ENCODE data around the gene AGBL3. TPM values are rescaled to one million over a fixed set of nuclear protein-coding genes. Genes with fewer than 3 reads are reported as not detected.

Gene AGBL3
- total RNA-seq, 2 experiments from 2014 or later = 2.2 to 2.5 TPM

DNA sequence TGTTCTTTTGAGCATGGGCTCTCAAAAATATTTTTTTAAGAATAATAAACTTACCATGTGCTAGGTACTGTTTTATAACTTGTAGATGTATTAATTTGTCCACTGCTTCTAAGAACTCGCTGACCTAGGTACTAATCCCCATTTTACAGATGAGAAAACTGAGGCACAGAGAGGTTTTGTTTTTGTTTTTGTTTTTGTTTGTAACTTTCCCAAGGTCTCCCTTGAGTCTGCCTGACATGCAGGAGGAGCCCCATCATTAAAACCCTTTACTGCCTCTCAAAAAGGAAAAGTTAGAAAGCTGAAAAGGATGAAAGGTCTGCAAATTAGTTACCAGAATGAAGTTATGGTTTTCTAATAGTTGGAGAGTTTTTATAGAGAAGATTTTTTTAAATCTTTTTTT is 38.5 kb upstream of the AGBL3 start:
- no peaks in the 10 kb centered on the region for H3K36me3 ChIP-seq (ENCODE audit: insufficient read depth, low read length)
- no peaks in the 10 kb centered on the region for H3K27me3 ChIP-seq (ENCODE audit: control insufficient read depth in 1 of 2, insufficient read depth in 2 of 2, low read length in 2 of 2)
- no peak overlapping the region for H3K27ac Mint-ChIP-seq
- intact Hi-C loops (cut with DNase I, micrococcal nuclease) = no loop called here
- DNase-seq (no peak), ATAC-seq (ENCODE audit: poor library complexity) (no peak)
- no peaks in the 10 kb centered on the region for H3K27me3 Mint-ChIP-seq
- H3K4me1 ChIP-seq (ENCODE audit: insufficient read depth, low read length) = no peaks in the 10 kb centered on the region
- H3K36me3 Mint-ChIP-seq (ENCODE audit: low read depth) = no peaks in the 10 kb centered on the region
- TF ChIP-seq CTCF (IDR thresholded peaks at IDR 0.05) = no peak
- peaks cover 18% of the 10 kb centered on the region for H3K4me1 Mint-ChIP-seq (ENCODE audit: low read depth)
- CTCF ChIA-PET = interaction anchor here (0.6 kb wide), 2 partner anchors 13 to 225 kb away, joined by 3 to 4 read pairs; no protein-coding TSS in a partner anchor
- no peak overlapping the region for H3K4me3 Mint-ChIP-seq
- no peaks in the 10 kb centered on the region for H3K9me3 ChIP-seq (ENCODE audit: control insufficient read depth in 1 of 2, insufficient read depth in 1 of 2, low read length in 2 of 2)
- POLR2A ChIA-PET = no interaction called here
- H3K9me3 Mint-ChIP-seq = no peaks in the 10 kb centered on the region
- no peak overlapping the region for H3K27ac ChIP-seq (ENCODE audit: low read depth in 1 of 2, low read length in 2 of 2)
- H3K4me3 ChIP-seq (ENCODE audit: low read length) = no peak overlapping the region

- H3K4me1 Mint-ChIP-seq (ENCODE audit: low read depth) = peaks cover 18% of the 10 kb centered on the region
- H3K27me3 Mint-ChIP-seq = no peaks in the 10 kb centered on the region
- no peak for ATAC-seq (ENCODE audit: poor library complexity)
- intact Hi-C loops (cut with DNase I, micrococcal nuclease) = no loop called here
- no peak overlapping the region for H3K4me3 Mint-ChIP-seq
- ChIA-PET CTCF (interaction anchor here (0.6 kb wide), 2 partner anchors 13 to 225 kb away, joined by 3 to 4 read pairs; no protein-coding TSS in a partner anchor), POLR2A (no interaction called here)
- H3K27ac Mint-ChIP-seq = no peak overlapping the region
- Histone ChIP-seq H3K36me3 (ENCODE audit: insufficient read depth, low read length) (no peaks in the 10 kb centered on the region), H3K4me1 (ENCODE audit: insufficient read depth, low read length) (no peaks in the 10 kb centered on the region), H3K4me3 (ENCODE audit: low read length) (no peak overlapping the region), H3K9me3 (ENCODE audit: control insufficient read depth in 1 of 2, insufficient read depth in 1 of 2, low read length in 2 of 2) (no peaks in the 10 kb centered on the region), H3K27me3 (ENCODE audit: control insufficient read depth in 1 of 2, insufficient read depth in 2 of 2, low read length in 2 of 2) (no peaks in the 10 kb centered on the region), H3K27ac (ENCODE audit: low read depth in 1 of 2, low read length in 2 of 2) (no peak overlapping the region)
- TF ChIP-seq CTCF (IDR thresholded peaks at IDR 0.05) = no peak
- H3K36me3 Mint-ChIP-seq (ENCODE audit: low read depth) = no peaks in the 10 kb centered on the region
- no peak for DNase-seq
- H3K9me3 Mint-ChIP-seq = no peaks in the 10 kb centered on the region
These were observed 38.1 kb upstream of the AGBL3 start for GRCh38 chr7:134948246-134948645.

- H3K27me3 ChIP-seq (ENCODE audit: control insufficient read depth in 1 of 2, insufficient read depth in 2 of 2, low read length in 2 of 2) = no peaks in the 10 kb centered on the region
- no peak overlapping the region for H3K4me3 Mint-ChIP-seq
- POLR2A ChIA-PET = interaction anchor here (0.9 kb wide), 1 partner anchor 300 kb away, joined by 3 read pairs; no protein-coding TSS in a partner anchor
- H3K36me3 Mint-ChIP-seq (ENCODE audit: low read depth) = no peaks in the 10 kb centered on the region
- no peak for TF ChIP-seq CTCF (IDR thresholded peaks at IDR 0.05)
- CTCF ChIA-PET = interaction anchor here (0.6 kb wide), 1 partner anchor 14 kb away, joined by 3 read pairs; no protein-coding TSS in a partner anchor
- H3K36me3 ChIP-seq (ENCODE audit: insufficient read depth, low read length) = no peaks in the 10 kb centered on the region
- ATAC-seq (ENCODE audit: poor library complexity) (no peak), DNase-seq (no peak)
- H3K4me1 ChIP-seq (ENCODE audit: insufficient read depth, low read length) = no peaks in the 10 kb centered on the region
- H3K27me3 Mint-ChIP-seq = no peaks in the 10 kb centered on the region
- no peak overlapping the region for H3K4me3 ChIP-seq (ENCODE audit: low read length)
- H3K27ac Mint-ChIP-seq = no peak overlapping the region
- intact Hi-C loops (cut with DNase I, micrococcal nuclease) = no loop called here
- H3K9me3 Mint-ChIP-seq = no peaks in the 10 kb centered on the region
- no peak overlapping the region for H3K27ac ChIP-seq (ENCODE audit: low read depth in 1 of 2, low read length in 2 of 2)
- H3K4me1 Mint-ChIP-seq (ENCODE audit: low read depth) = peaks cover 18% of the 10 kb centered on the region
- H3K9me3 ChIP-seq (ENCODE audit: control insufficient read depth in 1 of 2, insufficient read depth in 1 of 2, low read length in 2 of 2) = no peaks in the 10 kb centered on the region
These were observed 37.6 kb upstream of the AGBL3 start for GRCh38 chr7:134948736-134949135.
